Karpas-422 (cell line): ENCODE measurements around the gene FAM83G. TPM values are rescaled to one million over a fixed set of nuclear protein-coding genes. Genes with fewer than 3 reads are reported as not detected.
"Not testable (repeated sequence)": the region's sequence is repeated elsewhere in the genome, so short reads cannot be mapped to it uniquely, and the experiment has no call there.

Source experiments
- DNase-seq: peaks from one replicate; pipeline ENCODE4 v3.0.0-alpha.2; 2015
- H2AFZ ChIP-seq: fragments of 200-600 bp; sonication (generic); 2 replicates; pipeline ENCODE4 v1.6.1; 2014; ENCODE audit warnings: antibody characterized with exemption, low read length, mixed read lengths
- H3K27ac ChIP-seq: fragments of 200-600 bp; sonication (generic); 2 replicates; pipeline ENCODE4 v1.5.1; 2014; ENCODE audit warnings: mild to moderate bottlenecking, low read length, moderate library complexity
- H3K27me3 ChIP-seq: fragments of 200-600 bp; sonication (generic); 2 replicates; pipeline ENCODE4 v1.6.1; 2014; ENCODE audit warnings: low read length, mixed read lengths
- H3K36me3 ChIP-seq: fragments of 200-600 bp; sonication (generic); 2 replicates; pipeline ENCODE4 v1.6.1; 2014; ENCODE audit warnings: low read length, mixed read lengths; ENCODE audit not compliant: insufficient read depth
- H3K4me1 ChIP-seq: fragments of 200-600 bp; sonication (generic); 2 replicates; pipeline ENCODE4 v1.6.1; 2014; ENCODE audit warnings: mild to moderate bottlenecking, low read length, mixed read lengths
- H3K4me2 ChIP-seq: fragments of 200-600 bp; sonication (generic); 2 replicates; pipeline ENCODE4 v1.6.1; 2014; ENCODE audit warnings: low read length, low read depth, mild to moderate bottlenecking; ENCODE audit not compliant: poor library complexity, severe bottlenecking
- H3K4me3 ChIP-seq: fragments of 200-600 bp; sonication (generic); 2 replicates; pipeline ENCODE4 v1.5.1; 2014; ENCODE audit warnings: mild to moderate bottlenecking, antibody characterized with exemption, low read length, mixed read lengths
- H3K79me2 ChIP-seq: fragments of 200-600 bp; sonication (generic); 2 replicates; pipeline ENCODE4 v1.6.1; 2014; ENCODE audit warnings: mild to moderate bottlenecking, low read length, mixed read lengths
- H3K9ac ChIP-seq: fragments of 200-600 bp; sonication (generic); 2 replicates; pipeline ENCODE4 v1.6.0; 2014; ENCODE audit warnings: low read length
- H3K9me2 ChIP-seq: fragments of 200-600 bp; sonication (generic), shearing (Covaris generic); replicated peaks from 2 replicates; pipeline ENCODE4 v1.6.0; 2014; ENCODE audit warnings: mild to moderate bottlenecking, low read length, moderate library complexity; ENCODE audit not compliant: insufficient read depth
- H3K9me3 ChIP-seq: fragments of 300-700, 200-600 bp; sonication (generic); 2 replicates; pipeline ENCODE4 v1.6.1; 2014; ENCODE audit warnings: low read length, mixed read lengths
- H4K20me1 ChIP-seq: fragments of 200-600 bp; sonication (generic); 2 replicates; pipeline ENCODE4 v1.6.1; 2014; ENCODE audit warnings: mild to moderate bottlenecking, antibody characterized with exemption, low read length, low read depth; ENCODE audit not compliant: insufficient read depth
- total RNA-seq: library from RNA; depleted of rRNA; stranded (reverse); fragments of >200 nt; shearing (Covaris generic); gene quantifications from 2 replicates; pipeline ENCODE4 v1.2.3, GENCODE V29; 2014; ENCODE audit warnings: low replicate concordance

FAM83G gene
- total RNA-seq, 1 experiment from 2014 or later: 9.2 TPM

DNA sequence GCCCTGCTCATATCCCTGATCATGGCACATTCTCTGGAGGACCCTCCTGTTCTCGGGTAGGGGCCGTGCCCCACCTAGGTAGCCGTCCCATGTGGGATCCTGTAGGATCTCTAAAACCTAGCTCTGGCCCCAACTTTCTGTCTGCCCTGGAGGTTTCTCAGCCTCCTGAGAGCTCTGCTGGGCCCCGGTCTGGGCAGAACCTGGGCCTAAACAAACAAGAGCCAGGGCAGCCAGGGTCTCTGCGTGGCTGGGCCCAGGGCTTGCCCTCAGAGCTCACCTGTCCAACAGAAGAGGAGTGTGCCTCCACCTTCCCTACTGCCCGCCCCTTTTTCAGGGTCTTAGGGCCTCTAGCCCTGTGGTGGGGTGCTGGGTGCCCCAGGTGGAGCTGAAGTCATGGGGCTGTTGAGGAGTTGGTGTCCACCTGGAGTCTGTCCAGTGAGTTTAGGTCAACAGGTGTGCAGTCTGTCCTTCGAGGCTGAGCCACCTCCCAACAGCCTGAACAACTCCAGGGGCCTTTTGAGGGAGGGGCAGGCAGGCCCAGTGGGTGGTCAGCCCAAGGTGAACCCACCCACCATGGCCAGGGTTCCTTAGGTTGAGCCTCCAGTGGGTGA lies 16.6 kb upstream of the FAM83G start:
- H3K79me2 ChIP-seq, H3K27ac ChIP-seq, H2AFZ ChIP-seq, H3K27me3 ChIP-seq, H3K9ac ChIP-seq, H3K4me3 ChIP-seq, H3K36me3 ChIP-seq, DNase-seq, H3K4me2 ChIP-seq, H3K9me3 ChIP-seq, H3K9me2 ChIP-seq, H4K20me1 ChIP-seq: not testable (repeated sequence)
- peaks cover 11% of the 10 kb centered on the region; the same call in 1 of the 2 replicates for H3K4me1 ChIP-seq

- Histone ChIP-seq H3K79me2 (no peaks in the 10 kb centered on the region), H3K27me3 (no peaks in the 10 kb centered on the region), H3K4me1 (peaks cover 11% of the 10 kb centered on the region; the same call in 1 of the 2 replicates), H3K9ac (no peak overlapping the region), H3K9me3 (no peaks in the 10 kb centered on the region), H3K36me3 (no peaks in the 10 kb centered on the region), H2AFZ (no peak overlapping the region), H3K27ac (no peak overlapping the region), H3K4me3 (no peak overlapping the region), H3K9me2 (no peaks in the 10 kb centered on the region), H3K4me2 (no peak overlapping the region), H4K20me1 (no peaks in the 10 kb centered on the region)
- no peak for DNase-seq
Observed at GRCh38 chr17:19020016-19020415, 15.5 kb upstream of the FAM83G start.

- Histone ChIP-seq H3K9ac (no peak overlapping the region), H3K36me3 (no peaks in the 10 kb centered on the region), H3K27ac (no peak overlapping the region), H4K20me1 (no peaks in the 10 kb centered on the region), H3K4me1 (peaks cover 6% of the 10 kb centered on the region; the same call in 1 of the 2 replicates), H3K27me3 (no peaks in the 10 kb centered on the region), H3K9me3 (no peaks in the 10 kb centered on the region), H3K4me2 (no peak overlapping the region), H2AFZ (no peak overlapping the region), H3K9me2 (no peaks in the 10 kb centered on the region), H3K4me3 (no peak overlapping the region), H3K79me2 (no peaks in the 10 kb centered on the region)
- no peak for DNase-seq
Observed at GRCh38 chr17:19019041-19019941, 14.7 kb upstream of the FAM83G start.

- no peak for DNase-seq
- Histone ChIP-seq H2AFZ (no peak overlapping the region), H3K27ac (no peak overlapping the region), H3K4me3 (no peak overlapping the region), H3K9ac (no peak overlapping the region), H3K9me3 (no peaks in the 10 kb centered on the region), H3K4me2 (no peak overlapping the region), H3K9me2 (no peaks in the 10 kb centered on the region), H4K20me1 (no peaks in the 10 kb centered on the region), H3K27me3 (no peaks in the 10 kb centered on the region), H3K36me3 (no peaks in the 10 kb centered on the region), H3K79me2 (no peaks in the 10 kb centered on the region), H3K4me1 (no peaks in the 10 kb centered on the region; the same call in 1 of the 2 replicates)
Observed at GRCh38 chr17:19018600-19018950, 14.0 kb upstream of the FAM83G start.

GRCh38 chr17:19017804-19018599 lies 13.4 kb upstream of the FAM83G start:
- Histone ChIP-seq H3K4me1 (no peaks in the 10 kb centered on the region; the same call in 1 of the 2 replicates), H4K20me1 (no peaks in the 10 kb centered on the region), H3K4me3 (no peak overlapping the region), H3K4me2 (no peak overlapping the region), H2AFZ (no peak overlapping the region), H3K9me2 (no peaks in the 10 kb centered on the region), H3K36me3 (no peaks in the 10 kb centered on the region), H3K9me3 (no peaks in the 10 kb centered on the region), H3K27me3 (no peaks in the 10 kb centered on the region), H3K27ac (no peak overlapping the region), H3K79me2 (no peaks in the 10 kb centered on the region), H3K9ac (no peak overlapping the region)
- no peak for DNase-seq

GRCh38 chr17:19017401-19017800 lies 12.8 kb upstream of the FAM83G start:
- H3K4me2 ChIP-seq: no peak overlapping the region
- no peaks in the 10 kb centered on the region for H3K79me2 ChIP-seq
- no peak overlapping the region for H3K4me3 ChIP-seq
- H3K27ac ChIP-seq: no peak overlapping the region
- H3K9ac ChIP-seq: no peak overlapping the region
- no peak for DNase-seq
- no peak overlapping the region for H2AFZ ChIP-seq
- H3K9me2 ChIP-seq: no peaks in the 10 kb centered on the region
- H3K36me3 ChIP-seq: no peaks in the 10 kb centered on the region
- no peaks in the 10 kb centered on the region; the same call in 1 of the 2 replicates for H3K4me1 ChIP-seq
- no peaks in the 10 kb centered on the region for H4K20me1 ChIP-seq
- no peaks in the 10 kb centered on the region for H3K27me3 ChIP-seq
- no peaks in the 10 kb centered on the region for H3K9me3 ChIP-seq

DNA sequence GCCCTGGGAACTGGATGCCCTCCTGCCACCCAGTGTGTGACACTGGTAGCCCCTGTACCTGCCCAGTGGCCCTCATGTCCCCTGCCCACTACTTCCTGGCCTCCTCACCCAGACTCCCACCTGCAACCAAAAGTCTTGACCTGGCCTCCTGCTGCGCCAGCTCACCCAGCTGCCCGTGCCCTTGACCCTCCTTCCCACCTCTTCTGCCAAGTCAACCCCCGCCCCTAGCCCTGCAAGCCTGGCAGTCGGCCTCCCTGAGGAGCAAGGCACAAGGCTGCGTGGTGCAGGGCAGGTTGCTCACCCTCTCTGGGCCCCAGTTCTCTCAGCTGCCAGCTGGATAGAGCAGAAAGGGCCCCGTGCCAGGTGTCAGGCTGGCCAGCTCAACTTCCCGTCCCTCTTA lies 12.3 kb upstream of the FAM83G start:
- Histone ChIP-seq H3K9me2 (no peaks in the 10 kb centered on the region), H3K4me2 (no peak overlapping the region), H3K9me3 (no peaks in the 10 kb centered on the region), H4K20me1 (no peaks in the 10 kb centered on the region), H3K27ac (no peak overlapping the region), H3K27me3 (no peaks in the 10 kb centered on the region), H2AFZ (no peak overlapping the region), H3K4me3 (no peak overlapping the region), H3K36me3 (no peaks in the 10 kb centered on the region), H3K79me2 (no peaks in the 10 kb centered on the region), H3K9ac (no peak overlapping the region), H3K4me1 (no peaks in the 10 kb centered on the region; the same call in 1 of the 2 replicates)
- no peak for DNase-seq

DNA sequence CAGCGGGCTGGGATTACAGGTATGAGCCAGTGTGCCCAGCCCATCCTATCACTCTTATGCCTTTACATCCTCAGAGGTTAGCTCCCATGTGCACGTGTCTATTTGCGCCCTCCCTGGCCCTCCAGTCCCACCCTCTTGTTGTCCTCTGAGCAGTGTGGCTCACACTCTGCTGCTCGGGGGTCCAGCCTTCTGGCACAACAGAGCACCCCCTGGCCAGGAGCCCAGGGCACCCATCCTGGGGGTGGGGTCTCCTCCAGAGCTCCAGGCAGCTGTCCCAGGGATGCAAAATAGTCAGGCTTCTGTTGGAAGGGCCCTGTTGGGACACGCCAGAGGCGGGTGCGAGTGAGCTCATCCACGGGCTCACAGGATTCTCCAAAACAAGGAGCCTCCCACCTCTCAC lies 11.7 kb upstream of the FAM83G start:
- Histone ChIP-seq H3K79me2 (no peaks in the 10 kb centered on the region), H3K4me3 (no peak overlapping the region), H2AFZ (no peak overlapping the region), H3K9ac (no peak overlapping the region), H3K9me2 (no peaks in the 10 kb centered on the region), H3K4me2 (no peak overlapping the region), H4K20me1 (no peaks in the 10 kb centered on the region), H3K27ac (no peak overlapping the region), H3K27me3 (no peaks in the 10 kb centered on the region), H3K36me3 (no peaks in the 10 kb centered on the region), H3K9me3 (no peaks in the 10 kb centered on the region), H3K4me1 (no peaks in the 10 kb centered on the region; the same call in 1 of the 2 replicates)
- no peak for DNase-seq
